Breast epithelium (tissue), 3 donors: ENCODE results near the gene AAMDC.

Experiments
- POLR2A ChIP-seq: fragments of 450-650 bp; IDR thresholded peaks from one replicate; pipeline ENCODE4 v1.6.1; 2016; ENCODE audit warnings: antibody characterized with exemption, mild to moderate bottlenecking, moderate library complexity
- TF ChIP-seq, protein P1 (sequence below), 3 donors: fragments of 450-650 bp; IDR thresholded peaks; one replicate each; pipeline ENCODE4 v1.5.1; 2016 to 2017; ENCODE audit warnings: antibody characterized with exemption in 3 of 3, mild to moderate bottlenecking in 3 of 3, moderate library complexity in 3 of 3

DNA sequence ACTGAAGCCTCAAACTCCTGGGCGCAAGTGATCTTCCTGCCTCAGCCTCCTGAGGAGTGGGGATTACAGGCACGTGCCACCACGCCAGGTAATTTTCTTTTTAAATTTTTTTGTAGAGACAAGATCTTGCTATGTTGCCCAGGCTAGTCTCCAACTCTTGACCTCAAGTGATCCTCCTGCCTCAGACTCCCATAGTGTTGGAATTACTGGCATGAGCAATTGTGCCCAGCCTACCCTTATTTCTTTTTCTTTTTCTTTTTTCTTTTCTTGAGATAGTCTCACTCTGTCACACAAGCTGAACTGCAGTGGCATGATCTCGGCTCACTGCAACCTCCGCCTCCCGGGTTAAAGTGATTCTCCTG, 63.9 kb downstream of the AAMDC start:
- TF ChIP-seq POLR2A, result no peak
- TF ChIP-seq, protein P1, sequence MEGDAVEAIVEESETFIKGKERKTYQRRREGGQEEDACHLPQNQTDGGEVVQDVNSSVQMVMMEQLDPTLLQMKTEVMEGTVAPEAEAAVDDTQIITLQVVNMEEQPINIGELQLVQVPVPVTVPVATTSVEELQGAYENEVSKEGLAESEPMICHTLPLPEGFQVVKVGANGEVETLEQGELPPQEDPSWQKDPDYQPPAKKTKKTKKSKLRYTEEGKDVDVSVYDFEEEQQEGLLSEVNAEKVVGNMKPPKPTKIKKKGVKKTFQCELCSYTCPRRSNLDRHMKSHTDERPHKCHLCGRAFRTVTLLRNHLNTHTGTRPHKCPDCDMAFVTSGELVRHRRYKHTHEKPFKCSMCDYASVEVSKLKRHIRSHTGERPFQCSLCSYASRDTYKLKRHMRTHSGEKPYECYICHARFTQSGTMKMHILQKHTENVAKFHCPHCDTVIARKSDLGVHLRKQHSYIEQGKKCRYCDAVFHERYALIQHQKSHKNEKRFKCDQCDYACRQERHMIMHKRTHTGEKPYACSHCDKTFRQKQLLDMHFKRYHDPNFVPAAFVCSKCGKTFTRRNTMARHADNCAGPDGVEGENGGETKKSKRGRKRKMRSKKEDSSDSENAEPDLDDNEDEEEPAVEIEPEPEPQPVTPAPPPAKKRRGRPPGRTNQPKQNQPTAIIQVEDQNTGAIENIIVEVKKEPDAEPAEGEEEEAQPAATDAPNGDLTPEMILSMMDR (IDR thresholded peaks at IDR 0.05), result no peak
